HG03066 (cell line): ENCODE results near the gene EXOSC2.

Experiments
- ATAC-seq: cut with Tn5 transposase; IDR thresholded peaks from one replicate; pipeline ENCODE4 v1.9.1; 2021; ENCODE audit warnings: low read depth; ENCODE audit not compliant: unreplicated experiment

Gene EXOSC2

GRCh38 chr9:130693426-130694191 lies at the start of gene EXOSC2:
Gene EXOSC2, plus strand, starts transcription at chr9:130693780. Its CDS starts 12 bp downstream, at chr9:130693792.
- peak; percentile 81 for ATAC-seq

GRCh38 chr9:130651221-130651620 lies 42.4 kb upstream of the EXOSC2 start:
- ATAC-seq, result no peak

GRCh38 chr9:130651752-130652151 lies 41.8 kb upstream of the EXOSC2 start:
- no peak for ATAC-seq

GRCh38 chr9:130654879-130655278 lies 38.7 kb upstream of the EXOSC2 start:
- no peak for ATAC-seq

- no peak for ATAC-seq
Measured at GRCh38 chr9:130658893-130659698, 34.5 kb upstream of the EXOSC2 start.

- ATAC-seq, result no peak
Measured at GRCh38 chr9:130659699-130660248, 33.8 kb upstream of the EXOSC2 start.

- ATAC-seq, result no peak
Measured at GRCh38 chr9:130660326-130660682, 33.3 kb upstream of the EXOSC2 start.

- no peak for ATAC-seq
Measured at GRCh38 chr9:130660683-130661450, 32.7 kb upstream of the EXOSC2 start.

- ATAC-seq, result no peak
Measured at GRCh38 chr9:130661451-130662098, 32.0 kb upstream of the EXOSC2 start.

- no peak for ATAC-seq
Measured at GRCh38 chr9:130662099-130662969, 31.2 kb upstream of the EXOSC2 start.

- no peak for ATAC-seq
Measured at GRCh38 chr9:130662970-130663257, 30.7 kb upstream of the EXOSC2 start.

GRCh38 chr9:130663258-130663976 lies 30.2 kb upstream of the EXOSC2 start:
- ATAC-seq, result no peak

- ATAC-seq, result no peak
Measured at GRCh38 chr9:130663977-130664250, 29.7 kb upstream of the EXOSC2 start.

- ATAC-seq, result no peak
Measured at GRCh38 chr9:130664251-130665028, 29.1 kb upstream of the EXOSC2 start, which contains the start of gene PRDM12. Gene PRDM12, plus strand, starts transcription at chr9:130664594. Its CDS starts 60 bp downstream, at chr9:130664654.

GRCh38 chr9:130665029-130665430 lies 28.6 kb upstream of the EXOSC2 start:
- no peak for ATAC-seq

GRCh38 chr9:130665431-130666392 lies 27.9 kb upstream of the EXOSC2 start:
- no peak for ATAC-seq
